Smooth muscle cell (in vitro differentiated cells): ENCODE measurements around the gene STIM1. TPM values are rescaled to one million over a fixed set of nuclear protein-coding genes. Genes with fewer than 3 reads are reported as not detected.

Source experiments
- DNase-seq: peaks from one replicate; lab custom pipeline; 2025; ENCODE audit not compliant: unreplicated experiment; lab: John Stamatoyannopoulos, UW
- H2AFZ ChIP-seq: fragments of 200-600 bp; sonication (generic); 2 replicates; pipeline ENCODE4 v1.6.0; 2016; ENCODE audit warnings: antibody characterized with exemption, low read depth, mild to moderate bottlenecking
- H3F3A ChIP-seq: fragments of 200-600 bp; sonication (generic); 2 replicates; pipeline ENCODE4 v1.6.0; 2017; ENCODE audit warnings: antibody characterized with exemption, low read depth
- H3K27ac ChIP-seq: fragments of 200-600 bp; sonication (generic); 2 replicates; pipeline ENCODE4 v1.5.1; 2016; ENCODE audit warnings: low read depth, mild to moderate bottlenecking
- H3K27me3 ChIP-seq: fragments of 200-600 bp; sonication (generic); 2 replicates; pipeline ENCODE4 v1.6.1; 2016; ENCODE audit warnings: low read depth, mild to moderate bottlenecking
- H3K36me3 ChIP-seq: fragments of 200-600 bp; sonication (generic); 2 replicates; pipeline ENCODE4 v1.5.1; 2016; ENCODE audit warnings: low read depth
- H3K4me1 ChIP-seq: fragments of 200-600 bp; sonication (generic); 2 replicates; pipeline ENCODE4 v1.5.1; 2016; ENCODE audit warnings: low read depth
- H3K4me2 ChIP-seq: fragments of 200-600 bp; sonication (generic); 2 replicates; pipeline ENCODE4 v1.6.0; 2016; ENCODE audit warnings: mild to moderate bottlenecking
- H3K4me3 ChIP-seq: fragments of 200-600 bp; sonication (generic); 2 replicates; pipeline ENCODE4 v1.5.1; 2016; ENCODE audit warnings: mild to moderate bottlenecking
- H3K79me2 ChIP-seq: fragments of 200-600 bp; sonication (generic); 2 replicates; pipeline ENCODE4 v1.6.0; 2016; ENCODE audit warnings: low read depth, mild to moderate bottlenecking
- H3K9ac ChIP-seq: fragments of 200-600 bp; sonication (generic); 2 replicates; pipeline ENCODE4 v1.6.0; 2016; ENCODE audit warnings: low read depth
- H3K9me3 ChIP-seq: fragments of 200-600 bp; sonication (generic); replicated peaks from 2 replicates; pipeline ENCODE4 v1.5.1; 2016; ENCODE audit warnings: low read depth
- H4K20me1 ChIP-seq: fragments of 200-600 bp; sonication (generic); 2 replicates; pipeline ENCODE4 v1.6.0; 2016; ENCODE audit warnings: low read depth
- CTCF ChIP-seq: fragments of 200-600 bp; sonication (generic); IDR thresholded peaks from 2 replicates; pipeline ENCODE4 v1.5.1; 2017; ENCODE audit warnings: borderline replicate concordance, mild to moderate bottlenecking, antibody characterized with exemption; ENCODE audit not compliant: insufficient read depth, poor library complexity, severe bottlenecking
- WGBS: methylation state at CpG from one replicate; pipeline ENCODE4 v1.1.7; 2016; ENCODE audit warnings: low lambda C conversion rate; 5-methylcytosine and 5-hydroxymethylcytosine counted together
- polyA plus RNA-seq: library from polyadenylated mRNA; unstranded; fragments of >200 nt; fragmentation: Nextera tagmentation; extraction: Ambion mirVana; gene quantifications from 2 replicates; pipeline ENCODE4 v1.2.1, GENCODE V29; 2016
- total RNA-seq: library from RNA; depleted of rRNA; stranded (reverse); fragments of >200 nt; gene quantifications from 2 replicates; pipeline ENCODE4 v1.2.3, GENCODE V29; 2014

STIM1 gene
- total and polyA plus RNA-seq, 2 experiments from 2014 or later: 15.3 to 31.5 TPM

- DNase-seq: no peak
- Histone ChIP-seq H3K9me3 (no peaks in the 10 kb centered on the region), H3K9ac (no peak overlapping the region), H3K79me2 (peaks cover 40% of the 10 kb centered on the region), H3K27me3 (no peaks in the 10 kb centered on the region), H3K4me2 (no peak overlapping the region), H3F3A (no peaks in the 10 kb centered on the region), H3K4me1 (no peaks in the 10 kb centered on the region), H4K20me1 (peaks cover 48% of the 10 kb centered on the region), H2AFZ (no peak overlapping the region), H3K27ac (no peak overlapping the region), H3K4me3 (no peak overlapping the region), H3K36me3 (no peaks in the 10 kb centered on the region)
- 95% methylated on average over 7 of the region's 7 CpGs for WGBS
- no peak for TF ChIP-seq CTCF
Observed at GRCh38 chr11:3885855-3886254, 30.4 kb downstream of the STIM1 start.

- peaks cover 43% of the 10 kb centered on the region for H4K20me1 ChIP-seq
- peaks cover 51% of the 10 kb centered on the region for H3K79me2 ChIP-seq
- H3K27ac ChIP-seq: no peak overlapping the region
- no peak overlapping the region for H3K9ac ChIP-seq
- TF ChIP-seq CTCF: no peak
- H3K9me3 ChIP-seq: no peaks in the 10 kb centered on the region
- no peak overlapping the region for H2AFZ ChIP-seq
- no peaks in the 10 kb centered on the region for H3F3A ChIP-seq
- H3K27me3 ChIP-seq: no peaks in the 10 kb centered on the region
- H3K4me1 ChIP-seq: no peaks in the 10 kb centered on the region
- no peak overlapping the region for H3K4me2 ChIP-seq
- H3K36me3 ChIP-seq: no peaks in the 10 kb centered on the region
- no peak for DNase-seq
- H3K4me3 ChIP-seq: no peak overlapping the region
- WGBS: 100% methylated on average over 1 of the region's 1 CpG
Observed at GRCh38 chr11:3886985-3887384, 31.5 kb downstream of the STIM1 start.

- H3K9ac ChIP-seq: no peak overlapping the region
Observed at GRCh38 chr11:3888876-3889275, 33.4 kb downstream of the STIM1 start.

More at GRCh38 chr11:3888876-3889275, 33.4 kb downstream of the STIM1 start:
- Histone ChIP-seq H2AFZ (no peak overlapping the region), H3K27me3 (no peaks in the 10 kb centered on the region), H3K27ac (no peak overlapping the region), H3F3A (no peaks in the 10 kb centered on the region), H3K4me2 (no peak overlapping the region), H3K4me3 (no peak overlapping the region), H4K20me1 (peaks cover 43% of the 10 kb centered on the region), H3K9me3 (no peaks in the 10 kb centered on the region), H3K79me2 (peaks cover 50% of the 10 kb centered on the region), H3K4me1 (no peaks in the 10 kb centered on the region), H3K36me3 (no peaks in the 10 kb centered on the region)
- TF ChIP-seq CTCF: no peak
- DNase-seq: no peak
